HuH-7 (cell line): ENCODE measurements around the gene TTLL11.

Experiments
- DNase-seq: peaks from one replicate; pipeline ENCODE4 v3.0.0; 2011; ENCODE audit warnings: low spot score

The TTLL11 gene, protein sequence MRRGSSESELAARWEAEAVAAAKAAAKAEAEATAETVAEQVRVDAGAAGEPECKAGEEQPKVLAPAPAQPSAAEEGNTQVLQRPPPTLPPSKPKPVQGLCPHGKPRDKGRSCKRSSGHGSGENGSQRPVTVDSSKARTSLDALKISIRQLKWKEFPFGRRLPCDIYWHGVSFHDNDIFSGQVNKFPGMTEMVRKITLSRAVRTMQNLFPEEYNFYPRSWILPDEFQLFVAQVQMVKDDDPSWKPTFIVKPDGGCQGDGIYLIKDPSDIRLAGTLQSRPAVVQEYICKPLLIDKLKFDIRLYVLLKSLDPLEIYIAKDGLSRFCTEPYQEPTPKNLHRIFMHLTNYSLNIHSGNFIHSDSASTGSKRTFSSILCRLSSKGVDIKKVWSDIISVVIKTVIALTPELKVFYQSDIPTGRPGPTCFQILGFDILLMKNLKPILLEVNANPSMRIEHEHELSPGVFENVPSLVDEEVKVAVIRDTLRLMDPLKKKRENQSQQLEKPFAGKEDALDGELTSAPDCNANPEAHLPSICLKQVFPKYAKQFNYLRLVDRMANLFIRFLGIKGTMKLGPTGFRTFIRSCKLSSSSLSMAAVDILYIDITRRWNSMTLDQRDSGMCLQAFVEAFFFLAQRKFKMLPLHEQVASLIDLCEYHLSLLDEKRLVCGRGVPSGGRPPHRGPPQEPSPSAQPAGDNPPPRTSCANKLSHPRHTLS

DNA sequence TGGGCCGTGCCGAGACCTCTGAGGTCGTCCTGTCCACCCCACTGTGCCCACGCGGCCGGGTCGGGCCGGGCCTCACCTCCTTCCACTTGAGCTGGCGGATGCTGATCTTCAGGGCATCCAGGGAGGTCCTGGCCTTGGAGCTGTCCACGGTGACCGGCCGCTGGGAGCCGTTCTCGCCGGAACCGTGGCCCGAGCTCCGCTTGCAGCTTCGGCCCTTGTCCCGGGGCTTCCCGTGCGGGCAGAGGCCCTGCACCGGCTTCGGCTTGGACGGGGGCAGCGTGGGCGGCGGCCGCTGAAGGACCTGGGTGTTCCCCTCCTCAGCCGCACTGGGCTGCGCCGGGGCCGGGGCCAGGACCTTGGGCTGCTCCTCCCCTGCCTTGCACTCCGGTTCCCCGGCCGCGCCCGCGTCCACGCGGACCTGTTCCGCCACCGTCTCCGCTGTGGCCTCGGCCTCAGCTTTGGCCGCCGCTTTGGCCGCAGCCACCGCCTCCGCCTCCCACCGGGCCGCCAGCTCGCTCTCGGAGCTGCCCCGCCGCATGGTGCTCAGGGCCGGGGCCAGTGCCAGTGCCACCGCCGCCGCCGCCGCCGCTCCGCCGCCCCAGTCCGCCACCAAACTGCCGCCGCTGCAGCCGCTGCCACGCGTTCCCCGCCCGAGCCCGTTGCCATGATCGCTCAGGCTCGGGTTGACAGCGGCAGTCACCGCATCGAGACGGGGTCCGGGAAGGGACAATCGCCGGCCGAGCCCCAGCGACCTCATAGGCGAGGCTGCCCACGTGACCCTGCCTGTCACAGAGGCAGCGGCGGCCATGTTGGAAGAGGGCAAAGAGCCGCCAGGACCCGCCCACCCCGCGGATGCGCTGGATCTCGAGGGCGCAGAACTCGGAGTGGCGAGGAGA lies at the start of gene TTLL11:
Gene TTLL11 (minus strand): TSS at position 698 of the 896 bp plus-strand sequence. CDS start 160 bp downstream, at position 538.
- DNase-seq: peak; percentile 94

DNA sequence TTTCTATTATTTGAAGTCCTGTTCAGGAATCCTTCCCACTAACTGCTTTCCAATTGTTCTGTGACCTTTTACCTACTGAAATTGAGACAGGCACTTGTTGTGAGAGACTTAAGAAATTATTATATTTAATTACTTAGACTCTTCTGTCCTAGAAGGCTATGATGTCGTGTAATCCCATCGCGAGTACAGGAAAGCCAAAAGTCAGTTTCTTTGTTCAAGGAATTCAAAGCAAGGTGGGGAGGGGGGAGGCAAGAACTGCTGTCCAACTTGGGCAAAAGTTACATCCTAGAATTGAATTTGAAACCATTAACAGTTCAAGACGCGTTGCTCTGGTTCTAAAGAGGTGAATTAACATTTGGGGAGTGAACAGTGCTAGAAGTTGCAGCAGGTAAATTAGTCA lies 48.6 kb upstream of the TTLL11 start:
- DNase-seq: no peak

DNA sequence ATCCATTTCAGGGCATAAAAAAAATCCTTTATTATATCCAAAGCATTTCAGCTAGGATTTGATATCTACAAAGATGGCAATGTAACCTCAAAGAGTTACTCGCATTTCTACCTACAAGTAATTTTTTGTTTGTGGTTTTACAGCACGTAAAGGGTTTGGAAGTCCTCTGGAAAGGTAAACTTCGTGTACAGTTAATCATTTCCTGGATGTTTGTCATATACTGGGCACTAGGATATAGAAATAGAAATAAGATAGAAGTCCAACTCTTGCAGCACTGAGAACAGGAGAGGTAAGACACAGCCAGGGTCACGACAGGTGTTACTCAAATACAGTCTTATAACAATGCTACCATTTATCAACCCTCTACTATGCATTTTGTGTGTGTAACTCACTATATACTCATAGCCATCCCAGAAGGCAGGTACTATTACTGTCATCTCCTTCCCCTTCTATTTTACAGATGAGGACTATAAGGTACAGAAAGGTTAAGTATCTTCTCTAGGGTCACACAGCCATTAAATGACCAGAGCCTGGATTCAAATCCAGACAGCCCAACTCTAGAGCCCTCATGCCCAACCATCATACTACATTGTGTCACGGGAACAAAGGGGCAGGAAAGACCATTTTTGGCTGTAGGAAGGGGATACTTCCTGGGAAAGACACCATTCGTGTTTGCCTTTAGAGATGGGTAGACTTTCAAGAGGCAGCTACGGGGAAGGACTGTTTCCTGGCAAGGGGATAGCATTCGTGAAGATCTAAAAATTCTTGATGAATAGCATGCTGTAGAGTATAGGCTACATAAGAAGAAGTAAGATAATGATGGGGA lies 47.5 kb upstream of the TTLL11 start:
- no peak for DNase-seq

GRCh38 chr9:122138560-122139268 lies 45.6 kb upstream of the TTLL11 start:
- no peak for DNase-seq

DNA sequence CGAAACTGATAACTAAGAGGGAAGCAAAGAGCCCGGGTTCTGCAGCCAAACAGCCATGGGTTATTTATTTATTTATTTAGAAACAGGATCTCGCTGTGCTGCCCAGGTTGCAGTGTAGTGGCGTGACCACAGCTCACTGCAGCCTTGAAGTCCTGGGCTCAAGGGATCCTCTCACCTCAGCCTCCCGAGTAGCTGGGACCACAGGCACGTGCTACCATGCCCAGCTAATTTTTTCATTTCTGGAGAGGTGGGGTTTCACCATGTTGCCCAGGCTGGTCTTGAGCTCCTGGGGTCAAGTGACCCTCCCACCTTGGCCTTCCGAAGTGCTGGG lies 42.4 kb upstream of the TTLL11 start:
- DNase-seq: no peak

GRCh38 chr9:122134822-122135528 lies 41.9 kb upstream of the TTLL11 start:
- DNase-seq: no peak

DNA sequence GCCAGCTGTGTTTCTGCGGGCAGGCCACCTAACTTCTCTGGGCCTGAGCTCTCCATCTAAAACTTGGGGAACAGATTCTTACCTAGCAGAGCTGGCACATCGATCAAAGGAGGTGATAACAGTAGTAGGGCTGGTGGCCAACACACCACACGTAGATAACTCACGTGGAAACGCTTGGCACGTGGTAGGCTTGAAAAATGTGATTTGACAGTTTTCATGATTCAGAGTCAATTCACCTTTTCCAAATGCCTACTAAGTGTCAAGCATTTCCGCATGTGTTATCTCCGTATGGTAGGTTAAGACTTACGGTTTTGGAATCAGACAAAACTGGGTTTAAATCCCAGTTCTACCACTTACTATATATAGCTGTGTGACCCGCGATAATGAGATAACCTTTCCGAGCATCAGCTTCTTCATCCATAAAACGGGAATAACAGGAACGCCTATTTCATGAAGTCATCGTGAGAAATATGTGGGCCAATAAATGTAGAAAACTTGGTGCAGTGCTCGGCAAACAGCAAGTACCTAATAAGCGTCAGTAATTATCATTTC lies 41.0 kb upstream of the TTLL11 start:
- no peak for DNase-seq

GRCh38 chr9:122133263-122133983 lies 40.3 kb upstream of the TTLL11 start:
- DNase-seq: no peak

DNA sequence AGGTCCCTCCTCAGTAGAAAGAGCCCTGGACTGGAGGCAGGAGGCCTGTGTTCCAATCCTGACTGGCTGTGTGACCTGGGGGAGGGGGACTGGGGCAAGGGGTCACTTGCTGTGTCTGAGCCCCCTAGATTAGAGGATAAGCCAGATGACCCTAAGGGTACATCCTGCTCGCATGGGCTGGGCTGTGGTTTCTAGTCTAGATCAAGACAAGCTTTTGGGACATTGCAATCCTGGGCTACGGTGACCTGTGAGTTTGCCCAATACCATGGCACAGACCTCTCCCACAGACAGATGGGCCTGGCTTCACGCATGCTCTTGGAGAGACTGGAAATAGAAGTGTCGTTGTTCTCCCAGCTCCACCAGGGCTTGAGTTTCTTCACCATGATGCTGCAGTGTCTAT lies 39.4 kb upstream of the TTLL11 start:
- DNase-seq: no peak

DNA sequence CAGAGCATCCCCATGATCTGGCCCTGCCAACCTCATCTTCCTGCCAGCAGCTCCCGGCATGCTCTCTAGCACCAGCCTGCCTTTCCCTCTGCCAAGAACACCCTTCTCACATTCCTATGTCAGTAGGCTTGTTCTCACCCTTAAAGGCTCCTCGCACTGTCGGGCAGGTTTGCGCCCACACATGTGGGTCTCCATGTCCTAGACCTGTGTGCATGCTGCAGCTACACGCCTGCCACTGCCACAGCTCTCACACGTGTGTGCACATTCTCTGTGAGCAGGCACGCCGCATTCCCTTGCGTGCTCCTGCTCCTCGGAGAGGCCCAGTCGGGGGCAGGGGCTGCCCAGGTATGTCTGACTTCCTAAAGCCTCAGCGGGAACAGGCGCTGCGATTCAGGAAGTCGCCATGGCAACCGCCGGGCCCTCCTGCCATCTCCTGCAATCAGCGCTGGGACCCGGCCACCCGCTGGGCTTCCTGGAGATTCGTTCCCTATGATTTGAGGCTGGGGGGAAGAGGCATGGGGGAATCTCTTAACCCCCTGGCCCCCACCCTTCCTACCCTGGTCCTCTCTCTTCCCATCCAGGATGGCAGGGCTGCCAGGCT lies 38.4 kb upstream of the TTLL11 start:
- no peak for DNase-seq

- no peak for DNase-seq
Measured at GRCh38 chr9:122130837-122131236, 37.7 kb upstream of the TTLL11 start.

DNA sequence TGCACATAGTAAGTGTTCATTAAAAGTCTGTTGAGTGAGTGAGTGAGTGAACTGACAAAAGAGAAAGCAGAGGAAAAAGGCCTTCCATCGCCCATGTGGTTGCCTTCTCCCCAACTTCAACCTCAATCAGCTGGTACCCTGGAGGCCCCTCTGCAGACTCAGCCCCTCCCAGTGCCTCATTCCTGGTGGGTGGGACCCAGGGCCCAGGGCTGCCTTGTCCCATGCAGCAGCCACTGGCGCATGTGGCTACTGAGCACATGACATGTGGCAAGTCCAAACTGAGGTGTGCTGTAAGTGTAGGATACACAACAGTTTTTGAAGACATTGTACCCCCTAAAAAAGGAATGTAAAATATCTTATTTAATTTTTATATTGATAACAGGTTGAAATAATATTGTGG lies 36.9 kb upstream of the TTLL11 start:
- no peak for DNase-seq

DNA sequence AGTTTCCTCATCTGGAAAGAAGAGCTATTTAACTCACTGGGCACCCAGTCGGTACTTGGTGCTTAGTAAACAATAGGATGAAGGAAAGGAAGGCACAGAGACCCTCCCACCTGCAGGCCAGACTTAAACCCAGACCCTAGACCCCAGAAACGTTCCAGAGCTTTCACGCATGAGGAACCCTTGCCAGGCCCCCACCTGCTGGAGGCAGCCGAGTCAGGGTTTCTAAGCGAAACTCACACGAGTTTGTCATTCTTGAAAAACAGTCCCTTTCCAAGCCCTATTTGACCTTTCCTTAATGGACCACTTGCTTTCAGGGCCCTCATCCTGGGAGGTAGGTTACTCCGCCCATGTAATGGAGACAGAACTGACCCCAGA lies 35.8 kb upstream of the TTLL11 start:
- DNase-seq: no peak

DNA sequence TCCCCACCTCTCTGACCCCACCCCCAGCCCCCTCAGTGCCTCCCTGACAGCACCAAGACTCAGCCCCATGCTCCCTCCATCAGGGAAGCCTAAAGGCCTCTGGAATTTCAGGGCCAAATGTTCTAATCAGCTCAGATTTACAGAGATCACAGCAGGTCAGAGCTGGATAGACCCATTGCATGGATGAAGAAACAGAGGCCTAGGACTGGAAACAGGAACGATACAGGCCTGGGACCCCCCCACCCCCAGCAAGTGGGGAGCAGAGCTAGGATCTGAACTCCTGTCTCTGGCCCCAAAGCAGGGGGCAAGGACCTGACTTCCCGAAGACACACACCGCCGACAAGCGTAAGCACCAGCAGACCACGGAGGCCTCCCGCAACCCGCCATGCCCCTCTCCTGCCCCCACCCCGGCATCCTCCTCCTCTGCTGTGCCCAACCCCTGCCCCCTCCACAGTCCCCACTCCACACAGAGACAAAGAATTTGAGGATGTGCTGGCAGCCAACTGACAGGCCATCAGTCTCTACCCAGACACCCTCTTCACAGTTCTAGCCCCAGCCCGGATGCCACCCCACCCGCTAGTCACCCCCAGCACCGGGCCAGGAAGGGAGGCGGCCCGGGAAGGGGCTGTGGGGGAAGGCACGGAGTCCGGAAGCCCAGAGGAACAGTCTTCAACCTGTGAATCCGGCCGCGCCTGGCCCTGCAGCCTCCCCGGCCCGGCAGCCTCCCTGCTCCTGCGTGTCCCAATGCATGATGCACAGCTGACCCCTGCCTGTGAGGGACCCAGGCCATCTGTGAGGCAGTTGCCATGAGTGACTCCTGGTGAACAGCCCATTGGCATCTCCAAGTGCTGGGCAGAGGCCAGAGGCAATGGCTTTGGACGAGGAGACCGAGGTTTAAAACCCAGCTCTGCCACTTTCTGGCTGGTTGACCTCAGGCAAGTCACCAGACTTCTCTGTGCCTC lies 35.2 kb upstream of the TTLL11 start:
- DNase-seq: no peak

DNA sequence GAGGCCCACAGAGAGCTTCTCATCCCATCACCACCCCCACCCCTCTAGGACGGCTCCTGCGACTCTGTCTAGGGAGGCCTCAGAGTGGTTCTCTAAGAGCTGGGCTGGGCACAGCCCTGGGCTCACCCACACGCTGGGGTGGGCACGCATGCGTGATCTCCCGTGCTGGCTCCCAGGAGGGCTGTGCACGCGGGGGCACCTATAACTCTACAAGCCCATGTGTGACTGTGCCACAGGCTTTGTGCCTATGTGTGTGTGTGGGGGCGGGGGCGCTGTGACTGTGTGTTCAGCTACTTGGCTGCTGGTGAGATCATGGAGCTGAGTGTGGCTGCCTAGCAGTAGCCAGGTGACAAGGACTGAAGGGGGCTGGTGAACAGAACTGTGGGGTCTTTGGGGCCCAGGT lies 34.3 kb upstream of the TTLL11 start:
- no peak for DNase-seq

GRCh38 chr9:122126331-122127261 lies 33.5 kb upstream of the TTLL11 start:
- no peak for DNase-seq
